Activated CD4-positive, CD25-positive, alpha-beta regulatory T cell treated with anti-CD3 and anti-CD28 coated beads, Interleukin-2, amount 50 U/mL, for 16 hours (primary cell): Measurements from ENCODE around the gene EQTN.
"Not testable (repeated sequence)": the region's sequence is repeated elsewhere in the genome, so short reads cannot be mapped to it uniquely, and the experiment has no call there.

Experiments used
- DNase-seq: peaks from one replicate; pipeline ENCODE4 v3.0.0-alpha.2; 2020; ENCODE audit warnings: low read depth, low spot score

Gene EQTN

GRCh38 chr9:27293996-27294395 is 3.0 kb downstream of the EQTN start:
- DNase-seq: no peak

DNA sequence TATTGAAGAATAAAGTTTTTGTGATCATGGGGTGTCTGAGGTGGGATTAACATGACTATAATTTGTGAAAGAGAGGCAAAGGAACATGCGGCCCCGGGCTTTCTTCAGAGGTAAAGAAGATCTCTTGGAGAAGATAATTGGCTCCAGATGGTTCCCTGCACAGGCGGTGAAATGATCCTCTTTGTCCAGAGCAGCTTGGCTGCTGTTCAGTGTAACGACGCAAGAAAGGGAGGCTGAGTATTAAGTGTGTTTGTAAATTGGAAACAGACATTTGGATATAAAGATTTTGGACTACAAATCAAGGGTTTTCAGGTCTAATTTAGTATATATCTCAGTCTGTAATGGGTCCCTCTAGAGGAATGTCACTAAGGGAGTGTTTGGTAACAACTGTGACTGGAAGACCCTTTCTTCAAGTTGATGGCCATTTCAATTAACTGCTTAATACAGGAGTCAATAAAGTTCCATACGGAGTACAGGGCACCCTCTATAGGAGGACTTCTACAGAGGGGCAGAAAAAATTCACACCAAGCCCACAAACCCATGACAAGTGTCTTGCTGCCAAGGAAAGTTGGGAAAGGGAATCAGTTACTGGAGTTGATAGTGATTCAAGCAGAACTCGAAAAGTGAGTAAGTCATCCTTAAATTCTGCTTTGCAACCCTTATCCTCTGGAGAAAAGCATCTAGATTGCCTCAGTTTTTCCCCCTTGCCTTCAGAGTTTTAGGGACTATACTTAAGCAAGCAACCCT is 4.1 kb downstream of the EQTN start:
- no peak for DNase-seq

DNA sequence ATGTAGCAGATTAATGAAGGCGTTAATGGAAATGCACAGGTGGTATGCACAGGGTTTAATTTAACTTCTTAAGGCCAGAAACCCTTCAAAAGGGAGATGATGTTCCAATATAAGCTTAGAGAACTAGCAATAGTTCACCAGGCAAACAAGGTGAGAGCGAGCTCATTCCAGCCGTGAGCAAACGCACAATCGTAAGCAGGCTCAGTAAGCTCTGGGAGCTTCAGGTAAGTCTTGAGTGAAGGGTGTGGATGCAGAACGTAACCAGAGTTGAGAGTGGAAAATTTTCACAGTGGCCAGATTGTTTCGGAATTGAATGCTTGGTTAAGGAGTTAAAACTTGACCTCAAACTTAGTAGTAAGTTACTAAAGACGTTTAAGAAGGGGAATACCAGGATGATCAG is 5.7 kb downstream of the EQTN start:
- no peak for DNase-seq

- no peak for DNase-seq
These were observed 14.7 kb downstream of the EQTN start for GRCh38 chr9:27282269-27282668.

DNA sequence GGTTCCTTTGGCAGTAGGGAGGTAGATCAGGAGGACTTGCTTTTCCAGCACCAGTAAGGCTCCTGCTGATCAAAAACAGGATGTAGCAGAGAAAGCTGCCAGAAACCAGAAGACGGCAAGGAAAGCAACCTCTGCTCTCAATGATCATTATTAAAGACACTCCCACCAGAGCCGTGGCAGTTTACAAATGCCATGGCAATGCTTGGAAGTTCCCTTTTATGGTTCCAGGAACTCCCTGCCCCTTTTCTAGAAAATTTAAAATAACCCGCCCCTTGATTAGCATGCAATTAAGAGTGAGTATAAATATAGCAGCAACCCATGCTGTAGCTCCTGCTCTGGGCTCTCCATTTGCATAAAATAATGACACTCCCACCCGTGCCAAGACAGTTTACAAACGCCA is 16.1 kb downstream of the EQTN start:
- DNase-seq: no peak

- no peak for DNase-seq
These were observed 16.7 kb downstream of the EQTN start for GRCh38 chr9:27280249-27280648.

GRCh38 chr9:27279611-27280010 is 17.3 kb downstream of the EQTN start:
- DNase-seq: no peak

DNA sequence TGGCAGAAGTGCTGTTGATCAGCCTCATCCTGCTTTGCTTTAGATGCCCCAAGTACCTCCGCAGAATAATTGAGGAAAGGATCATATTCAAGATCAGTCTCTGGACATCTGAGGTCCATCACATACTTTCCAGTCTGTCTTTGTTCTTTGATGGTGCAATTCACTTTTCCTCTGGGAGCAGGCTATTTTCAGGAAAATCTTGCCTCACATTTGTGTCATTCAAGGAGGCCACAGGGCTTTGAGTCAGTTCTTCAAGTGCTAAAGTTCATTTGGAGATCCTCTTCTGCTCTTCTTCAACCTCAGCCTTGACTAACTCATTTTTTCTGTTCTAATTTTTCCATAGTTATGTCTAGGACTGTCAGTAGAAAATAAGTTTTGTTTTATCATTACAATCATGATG is 18.6 kb downstream of the EQTN start:
- no peak for DNase-seq

DNA sequence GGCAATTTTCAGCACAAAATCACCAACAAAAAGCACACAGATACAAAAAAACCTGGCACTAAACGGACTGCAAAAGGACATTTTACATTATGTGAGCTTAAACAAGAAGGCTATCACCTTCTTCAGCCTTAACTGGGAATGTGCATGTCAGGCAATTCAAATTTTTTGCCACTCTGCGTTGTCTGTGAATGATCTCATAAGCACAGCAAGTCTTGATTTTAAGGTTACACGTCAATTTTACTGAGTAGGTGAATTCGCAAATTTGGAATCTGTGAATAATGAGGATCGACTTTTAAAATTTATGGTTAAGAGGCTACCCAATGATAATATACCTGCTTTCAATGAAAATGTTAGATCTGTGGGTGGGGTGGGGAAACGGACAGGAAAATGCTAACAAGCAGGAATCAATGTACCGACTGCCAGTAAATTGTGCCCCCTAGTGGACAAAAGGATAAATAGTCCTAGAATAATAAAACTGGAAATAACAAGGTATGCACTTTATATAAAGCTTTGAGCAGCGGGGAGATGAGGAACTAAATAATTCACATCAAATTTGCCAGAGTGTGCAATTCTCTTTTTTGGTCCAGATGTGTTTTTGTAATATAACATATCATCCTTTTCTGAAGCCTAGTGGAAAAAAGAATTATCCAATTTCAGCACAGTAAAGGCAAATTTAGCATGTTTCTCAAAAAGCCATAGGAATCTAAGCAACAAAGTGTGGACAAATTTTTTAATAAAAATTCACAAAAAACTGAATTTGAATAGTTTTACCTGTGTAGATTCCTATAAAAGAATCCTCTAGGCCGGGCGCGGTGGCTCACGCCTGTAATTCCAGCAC is 20.5 kb downstream of the EQTN start:
- DNase-seq: no peak

DNA sequence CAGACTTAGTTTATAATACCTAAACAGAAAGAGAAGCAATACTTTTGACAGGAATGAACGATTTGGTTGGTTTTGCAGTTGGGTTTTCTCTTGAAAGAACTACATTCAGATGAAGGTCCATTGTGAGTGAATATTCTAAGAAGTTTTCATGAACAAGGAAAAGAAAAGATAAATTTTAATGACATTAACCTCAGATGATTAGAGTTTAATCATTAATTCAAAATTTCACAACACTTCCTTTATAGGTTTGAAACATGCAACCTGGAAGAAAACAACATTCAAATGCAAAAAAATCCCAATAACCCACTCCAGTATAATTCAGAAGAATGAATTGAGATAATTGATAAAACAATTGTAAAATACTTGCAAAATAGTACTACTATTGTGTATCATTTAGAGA is 23.8 kb downstream of the EQTN start:
- DNase-seq: no peak

GRCh38 chr9:27272103-27272502 is 24.8 kb downstream of the EQTN start:
- no peak for DNase-seq

GRCh38 chr9:27261517-27262211 is 35.3 kb downstream of the EQTN start:
- DNase-seq: no peak

DNA sequence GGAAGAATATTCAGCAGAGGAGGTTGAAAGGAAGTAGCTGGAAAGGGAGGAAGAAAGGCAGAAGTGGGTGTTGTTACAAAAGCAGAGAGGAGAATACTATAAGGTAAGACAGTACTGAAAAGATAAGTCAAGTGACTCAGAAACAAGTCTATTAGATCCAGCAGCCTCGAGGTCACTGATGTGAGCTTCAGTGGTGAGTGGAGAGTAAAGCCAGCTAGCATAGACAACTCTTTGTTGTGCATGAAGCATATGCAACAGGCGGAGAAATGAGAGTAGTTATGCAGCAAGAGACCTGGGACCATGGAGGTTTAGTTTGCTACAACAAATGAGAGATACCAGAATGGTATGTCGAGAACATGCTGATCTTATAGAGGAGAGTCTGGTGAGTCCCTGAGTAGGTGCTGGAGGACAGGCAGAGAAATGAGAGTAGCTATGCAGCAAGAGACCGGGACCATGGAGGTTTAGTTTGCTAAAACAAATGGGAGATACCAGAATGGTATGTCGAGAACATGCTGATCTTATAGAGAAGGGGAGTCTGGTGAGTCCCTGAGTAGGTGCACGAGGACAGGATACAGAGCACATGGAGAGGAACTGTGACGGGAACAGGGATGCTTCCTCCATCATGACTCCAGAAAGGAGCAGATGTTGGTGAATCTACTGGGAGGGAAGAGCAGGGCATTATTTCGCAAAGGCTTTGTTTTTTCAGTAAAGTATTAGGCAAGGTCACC is 36.0 kb downstream of the EQTN start:
- DNase-seq: no peak

- no peak for DNase-seq
These were observed 38.3 kb downstream of the EQTN start for GRCh38 chr9:27258662-27259061.

- no peak for DNase-seq
These were observed 48.2 kb downstream of the EQTN start for GRCh38 chr9:27248702-27249101.

DNA sequence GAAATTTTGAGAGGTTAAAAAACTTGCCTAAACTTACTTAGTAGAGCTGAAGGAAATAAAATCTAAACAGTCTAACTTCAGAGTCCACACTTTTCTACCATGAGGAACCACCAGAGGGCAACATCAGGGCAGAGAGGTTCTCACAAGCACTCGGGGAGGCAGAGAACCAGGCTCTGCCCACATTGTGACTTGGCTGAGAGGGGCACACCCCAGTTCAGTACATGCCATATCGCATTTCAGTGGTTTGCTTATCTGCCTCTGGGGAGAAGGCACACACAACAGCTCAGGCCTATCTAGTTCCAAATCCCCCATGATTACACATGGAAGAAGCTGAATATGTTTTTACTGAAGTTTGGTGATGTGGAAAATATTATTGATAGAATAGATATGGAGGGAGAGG is 49.2 kb downstream of the EQTN start:
- DNase-seq: no peak

- not testable (repeated sequence) for DNase-seq
These were observed 57.3 kb downstream of the EQTN start for GRCh38 chr9:27239648-27240047.
